ENCODE data around the gene CHST8. TPM values are rescaled to one million over a fixed set of nuclear protein-coding genes. Genes with fewer than 3 reads are reported as not detected.

The CHST8 gene
- total RNA-seq, 4 donors from 2014 or later = 0.66 TPM; not detected in 3

- Histone ChIP-seq H3K4me1 (no peaks in the 10 kb centered on the region), H3K9me3 (no peaks in the 10 kb centered on the region), H3K36me3 (no peaks in the 10 kb centered on the region), H3K4me3 (no peak overlapping the region), H3K27ac (replicated peaks in 1 of 4) (no peak overlapping the region), H3K27me3 (peaks cover 0 to 23% (median 0%) of the 10 kb centered on the region in 4 donors)
- 91% methylated on average over 9 of the region's 9 CpGs for WGBS
- intact Hi-C loops (cut with DNase I) = no loop called here
- TF ChIP-seq POLR2AphosphoS5 (IDR thresholded peaks at IDR 0.05) (no peak), EP300 (IDR thresholded peaks at IDR 0.05) (no peak), POLR2A (IDR thresholded peaks at IDR 0.05; ENCODE audit: low read depth) (no peak)
- TF ChIP-seq, protein P1, sequence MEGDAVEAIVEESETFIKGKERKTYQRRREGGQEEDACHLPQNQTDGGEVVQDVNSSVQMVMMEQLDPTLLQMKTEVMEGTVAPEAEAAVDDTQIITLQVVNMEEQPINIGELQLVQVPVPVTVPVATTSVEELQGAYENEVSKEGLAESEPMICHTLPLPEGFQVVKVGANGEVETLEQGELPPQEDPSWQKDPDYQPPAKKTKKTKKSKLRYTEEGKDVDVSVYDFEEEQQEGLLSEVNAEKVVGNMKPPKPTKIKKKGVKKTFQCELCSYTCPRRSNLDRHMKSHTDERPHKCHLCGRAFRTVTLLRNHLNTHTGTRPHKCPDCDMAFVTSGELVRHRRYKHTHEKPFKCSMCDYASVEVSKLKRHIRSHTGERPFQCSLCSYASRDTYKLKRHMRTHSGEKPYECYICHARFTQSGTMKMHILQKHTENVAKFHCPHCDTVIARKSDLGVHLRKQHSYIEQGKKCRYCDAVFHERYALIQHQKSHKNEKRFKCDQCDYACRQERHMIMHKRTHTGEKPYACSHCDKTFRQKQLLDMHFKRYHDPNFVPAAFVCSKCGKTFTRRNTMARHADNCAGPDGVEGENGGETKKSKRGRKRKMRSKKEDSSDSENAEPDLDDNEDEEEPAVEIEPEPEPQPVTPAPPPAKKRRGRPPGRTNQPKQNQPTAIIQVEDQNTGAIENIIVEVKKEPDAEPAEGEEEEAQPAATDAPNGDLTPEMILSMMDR (IDR thresholded peaks at IDR 0.05) = no peak
- no peak for DNase-seq (ENCODE audit: extremely low spot score)
These were observed 22.6 kb downstream of the CHST8 start for GRCh38 chr19:33644284-33644836.

- Histone ChIP-seq H3K36me3 (no peaks in the 10 kb centered on the region), H3K27me3 (peaks cover 0 to 8% (median 0%) of the 10 kb centered on the region in 4 donors), H3K27ac (replicated peaks in 1 of 4) (no peak overlapping the region), H3K4me1 (no peaks in the 10 kb centered on the region), H3K9me3 (no peaks in the 10 kb centered on the region), H3K4me3 (no peak overlapping the region)
- no peak for DNase-seq (ENCODE audit: extremely low spot score)
- no peak for TF ChIP-seq POLR2AphosphoS5 (IDR thresholded peaks at IDR 0.05)
- no peak for TF ChIP-seq EP300 (IDR thresholded peaks at IDR 0.05)
- TF ChIP-seq, protein P1 (IDR thresholded peaks at IDR 0.05) = no peak
- TF ChIP-seq POLR2A (IDR thresholded peaks at IDR 0.05; ENCODE audit: low read depth) = no peak
- WGBS = 84% methylated on average over 4 of the region's 4 CpGs
- intact Hi-C loops (cut with DNase I) = no loop called here
These were observed 24.6 kb downstream of the CHST8 start for GRCh38 chr19:33646306-33646705.

GRCh38 chr19:33647146-33647545, 25.4 kb downstream of the CHST8 start:
- H3K36me3 ChIP-seq = no peaks in the 10 kb centered on the region
- no peak overlapping the region for H3K4me3 ChIP-seq
- peaks cover 0 to 6% (median 3%) of the 10 kb centered on the region in 4 donors for H3K9me3 ChIP-seq
- peaks cover 0 to 5% (median 0%) of the 10 kb centered on the region in 4 donors for H3K27me3 ChIP-seq
- no peak for TF ChIP-seq POLR2A (IDR thresholded peaks at IDR 0.05; ENCODE audit: low read depth)
- TF ChIP-seq POLR2AphosphoS5 (IDR thresholded peaks at IDR 0.05) = no peak
- WGBS = 78% methylated on average over 6 of the region's 6 CpGs
- no peak overlapping the region for H3K27ac ChIP-seq (replicated peaks in 1 of 4)
- H3K4me1 ChIP-seq = no peaks in the 10 kb centered on the region
- intact Hi-C loops (cut with DNase I) = no loop called here
- no peak for DNase-seq (ENCODE audit: extremely low spot score)

GRCh38 chr19:33649627-33650305, 28.0 kb downstream of the CHST8 start:
- Histone ChIP-seq H3K27me3 (peaks cover 0 to 7% (median 0%) of the 10 kb centered on the region in 4 donors), H3K27ac (replicated peaks in 1 of 4) (no peak overlapping the region), H3K9me3 (peaks cover 0 to 12% (median 3%) of the 10 kb centered on the region in 4 donors), H3K4me1 (no peaks in the 10 kb centered on the region), H3K4me3 (no peak overlapping the region), H3K36me3 (no peaks in the 10 kb centered on the region)
- WGBS = 41% methylated on average over 4 of the region's 4 CpGs
- intact Hi-C loops (cut with DNase I) = no loop called here
- TF ChIP-seq, protein P1 (IDR thresholded peaks at IDR 0.05) = no peak
- TF ChIP-seq EP300 (IDR thresholded peaks at IDR 0.05) = no peak
- DNase-seq (ENCODE audit: extremely low spot score) = no peak

- WGBS = 45% methylated on average over 2 of the region's 2 CpGs
- Histone ChIP-seq H3K36me3 (no peaks in the 10 kb centered on the region), H3K4me1 (no peaks in the 10 kb centered on the region), H3K27ac (replicated peaks in 1 of 4) (no peak overlapping the region), H3K9me3 (peaks cover 0 to 12% (median 3%) of the 10 kb centered on the region in 4 donors), H3K27me3 (peaks cover 0 to 13% (median 0%) of the 10 kb centered on the region in 4 donors), H3K4me3 (no peak overlapping the region)
- TF ChIP-seq POLR2A (IDR thresholded peaks at IDR 0.05; ENCODE audit: low read depth) (no peak), EP300 (IDR thresholded peaks at IDR 0.05) (no peak), POLR2AphosphoS5 (IDR thresholded peaks at IDR 0.05) (no peak)
- TF ChIP-seq, protein P1 (IDR thresholded peaks at IDR 0.05) = no peak
- no peak for DNase-seq (ENCODE audit: extremely low spot score)
- intact Hi-C loops (cut with DNase I) = no loop called here
These were observed 31.9 kb downstream of the CHST8 start for GRCh38 chr19:33653684-33654083.
